NB4 (cell line): ENCODE results near the gene TOM1L1.

Experiments used
- DNase-seq: peaks from one replicate; pipeline ENCODE4 v3.0.0; 2010; ENCODE audit warnings: low read depth
- H3K4me3 ChIP-seq: one replicate; pipeline ENCODE4 v1.5.1; 2011; ENCODE audit warnings: mild to moderate bottlenecking, low read depth, low read length, moderate library complexity
- CTCF ChIP-seq: IDR thresholded peaks from one replicate; pipeline ENCODE4 v1.5.1; 2012; ENCODE audit warnings: low read depth, low read length
- MAX ChIP-seq: IDR thresholded peaks from 2 replicates; pipeline ENCODE4 v1.6.1; 2011; ENCODE audit warnings: low read depth, low read length
- MYC ChIP-seq: IDR thresholded peaks from 2 replicates; pipeline ENCODE4 v1.6.1; 2011; ENCODE audit warnings: low read depth, low read length
- POLR2A ChIP-seq: IDR thresholded peaks from 2 replicates; pipeline ENCODE4 v1.6.1; 2011; ENCODE audit warnings: mild to moderate bottlenecking; ENCODE audit not compliant: insufficient read length; ENCODE audit errors: extremely low read depth

The TOM1L1 gene

GRCh38 chr17:54901230-54901822, 674 bp downstream of the TOM1L1 start:
- DNase-seq, result no peak
- no peak overlapping the region for H3K4me3 ChIP-seq
- TF ChIP-seq MYC, result no peak
- TF ChIP-seq POLR2A, result no peak
- TF ChIP-seq MAX, result no peak

DNA sequence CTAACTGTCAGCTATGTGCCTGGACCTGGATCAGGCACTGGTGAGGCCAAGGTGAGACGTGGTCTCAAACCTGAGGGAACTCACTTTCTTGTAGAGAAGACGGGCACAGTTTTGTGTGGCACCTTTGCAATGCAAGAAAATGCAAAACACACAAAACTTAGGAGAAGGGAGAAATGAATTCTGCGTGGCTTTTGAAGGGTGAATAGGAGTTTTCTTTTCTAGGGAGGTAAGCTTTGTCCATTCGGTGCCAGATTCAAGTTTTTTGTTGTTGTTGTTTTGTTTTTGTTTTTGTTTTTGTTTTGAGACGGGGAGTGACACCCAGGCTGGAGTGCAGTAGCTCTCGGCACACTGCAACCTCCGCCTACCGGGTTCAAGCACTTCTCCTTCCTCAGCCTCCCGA, 1.4 kb downstream of the TOM1L1 start:
- DNase-seq, result no peak
- no peak for TF ChIP-seq POLR2A
- no peak for TF ChIP-seq MAX
- no peak for TF ChIP-seq CTCF
- H3K4me3 ChIP-seq, result no peak overlapping the region

GRCh38 chr17:54902611-54903010, 2.0 kb downstream of the TOM1L1 start:
- no peak overlapping the region for H3K4me3 ChIP-seq
- DNase-seq, result no peak

DNA sequence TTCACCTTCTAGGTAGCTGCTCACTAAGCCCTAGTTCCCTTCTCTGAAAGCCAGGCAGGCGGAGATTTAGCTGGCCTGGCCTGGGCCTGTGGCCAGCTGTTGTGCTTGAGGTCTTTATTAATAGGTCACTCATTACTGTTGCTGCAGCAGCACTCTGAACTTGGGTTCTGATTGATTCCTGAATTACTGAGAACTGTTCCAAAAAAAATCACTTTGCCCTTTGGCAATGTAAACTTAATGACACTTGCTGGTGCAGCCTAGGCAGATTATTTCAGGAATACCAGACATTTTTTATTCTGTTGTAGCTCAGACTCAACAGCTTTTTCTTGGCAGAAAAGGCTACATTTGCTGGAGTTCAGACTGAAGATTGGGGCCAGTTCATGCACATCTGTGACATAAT, 2.7 kb downstream of the TOM1L1 start:
- no peak for DNase-seq
- H3K4me3 ChIP-seq, result no peak overlapping the region
- TF ChIP-seq CTCF (no peak), MYC (no peak), POLR2A (no peak), MAX (no peak)

More at GRCh38 chr17:54902611-54903010, 2.0 kb downstream of the TOM1L1 start:
- TF ChIP-seq POLR2A, result no peak
- TF ChIP-seq MYC, result no peak
- TF ChIP-seq MAX, result no peak

GRCh38 chr17:54906683-54907082, 6.0 kb downstream of the TOM1L1 start:
- H3K4me3 ChIP-seq, result no peak overlapping the region
- no peak for DNase-seq
- TF ChIP-seq MAX, result no peak
- no peak for TF ChIP-seq CTCF
- TF ChIP-seq POLR2A, result no peak
- no peak for TF ChIP-seq MYC

- no peak for TF ChIP-seq CTCF
- no peak for TF ChIP-seq MYC
- no peak for TF ChIP-seq MAX
- no peak for TF ChIP-seq POLR2A
Measured at GRCh38 chr17:54907376-54907775, 6.7 kb downstream of the TOM1L1 start.

GRCh38 chr17:54909766-54910165, 9.1 kb downstream of the TOM1L1 start:
- TF ChIP-seq MAX (no peak), MYC (no peak), POLR2A (no peak), CTCF (no peak)
- no peak overlapping the region for H3K4me3 ChIP-seq
- no peak for DNase-seq

More at GRCh38 chr17:54907376-54907775, 6.7 kb downstream of the TOM1L1 start:
- no peak overlapping the region for H3K4me3 ChIP-seq
- DNase-seq, result no peak
